Measurements from ENCODE around the gene AFF3.

AFF3 gene

DNA sequence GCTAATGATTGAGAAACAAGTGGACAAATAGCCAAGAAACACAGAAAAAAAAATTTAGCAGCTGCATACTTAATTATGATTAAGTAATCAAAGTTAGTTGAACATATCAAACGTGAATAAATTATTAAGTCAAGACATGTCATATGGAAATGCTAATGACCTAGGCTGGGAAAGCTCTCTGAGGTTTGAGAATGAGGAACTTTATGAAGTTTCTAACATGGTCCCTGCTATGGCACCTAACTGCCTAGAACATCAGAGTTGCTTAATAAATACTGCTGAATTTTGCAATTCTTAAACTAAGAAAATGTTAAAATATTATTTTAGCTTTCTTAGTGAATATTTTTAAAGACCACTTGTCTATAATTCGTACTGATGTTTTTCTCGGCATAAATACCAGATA is 99.8 kb downstream of the AFF3 start:
- Histone ChIP-seq H3K9ac (ENCODE audit: low read length) (no peak overlapping the region), H3K27me3 (ENCODE audit: control insufficient read depth, insufficient read depth, low read length) (no peaks in the 10 kb centered on the region), H3K4me1 (ENCODE audit: control insufficient read depth, insufficient read depth, low read length) (no peaks in the 10 kb centered on the region), H3K36me3 (ENCODE audit: control insufficient read depth, insufficient read depth, low read length) (no peaks in the 10 kb centered on the region), H3K4me3 (ENCODE audit: low read length) (no peak overlapping the region), H3K9me3 (ENCODE audit: control insufficient read depth, low read length) (no peaks in the 10 kb centered on the region)

DNA sequence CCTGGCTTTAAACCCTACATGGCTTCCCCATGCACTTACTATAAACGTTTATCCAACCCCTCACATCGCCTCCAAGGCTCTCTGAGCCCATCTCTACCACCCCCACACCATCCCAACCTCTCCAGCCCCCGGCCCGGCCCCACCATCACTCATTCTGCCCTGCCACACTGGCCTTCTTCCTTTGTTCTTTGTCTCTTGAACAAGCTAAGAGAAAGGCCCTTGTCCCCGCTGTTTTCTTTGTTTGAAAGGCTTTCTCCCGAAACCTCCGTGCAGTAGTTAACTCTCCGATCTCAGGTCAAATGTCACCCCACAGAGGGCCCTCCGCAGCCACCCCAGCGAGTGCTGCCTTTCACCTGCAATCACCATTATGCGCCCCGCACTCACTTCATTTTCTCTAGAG is 100.4 kb downstream of the AFF3 start:
- no peaks in the 10 kb centered on the region for H3K36me3 ChIP-seq (ENCODE audit: control insufficient read depth, insufficient read depth, low read length)
- no peaks in the 10 kb centered on the region for H3K27me3 ChIP-seq (ENCODE audit: control insufficient read depth, insufficient read depth, low read length)
- no peaks in the 10 kb centered on the region for H3K4me1 ChIP-seq (ENCODE audit: control insufficient read depth, insufficient read depth, low read length)
- H3K4me3 ChIP-seq (ENCODE audit: low read length) = no peak overlapping the region
- no peaks in the 10 kb centered on the region for H3K9me3 ChIP-seq (ENCODE audit: control insufficient read depth, low read length)
- H3K9ac ChIP-seq (ENCODE audit: low read length) = no peak overlapping the region

DNA sequence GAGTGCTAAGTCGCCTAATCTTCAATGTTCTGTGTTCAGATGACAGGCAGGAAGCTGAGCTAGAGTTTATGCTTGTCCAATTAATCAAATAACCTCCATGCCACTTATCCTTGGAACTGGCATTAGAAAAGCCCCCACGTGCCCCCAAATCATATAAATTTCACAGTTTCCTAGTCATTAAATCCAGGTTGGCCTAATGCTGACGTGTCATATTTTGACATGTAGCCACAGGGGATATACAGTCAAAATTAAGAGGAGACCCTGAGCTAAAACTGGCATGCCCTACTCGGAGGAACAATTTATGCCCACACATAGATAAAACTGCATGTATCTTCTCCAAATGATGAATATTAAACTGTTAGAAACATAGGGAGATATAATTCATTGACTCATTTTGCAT is 101.0 kb downstream of the AFF3 start:
- H3K4me3 ChIP-seq (ENCODE audit: low read length) = no peak overlapping the region
- H3K9ac ChIP-seq (ENCODE audit: low read length) = no peak overlapping the region
- no peaks in the 10 kb centered on the region for H3K36me3 ChIP-seq (ENCODE audit: control insufficient read depth, insufficient read depth, low read length)
- H3K27me3 ChIP-seq (ENCODE audit: control insufficient read depth, insufficient read depth, low read length) = no peaks in the 10 kb centered on the region
- H3K4me1 ChIP-seq (ENCODE audit: control insufficient read depth, insufficient read depth, low read length) = no peaks in the 10 kb centered on the region
- no peaks in the 10 kb centered on the region for H3K9me3 ChIP-seq (ENCODE audit: control insufficient read depth, low read length)

DNA sequence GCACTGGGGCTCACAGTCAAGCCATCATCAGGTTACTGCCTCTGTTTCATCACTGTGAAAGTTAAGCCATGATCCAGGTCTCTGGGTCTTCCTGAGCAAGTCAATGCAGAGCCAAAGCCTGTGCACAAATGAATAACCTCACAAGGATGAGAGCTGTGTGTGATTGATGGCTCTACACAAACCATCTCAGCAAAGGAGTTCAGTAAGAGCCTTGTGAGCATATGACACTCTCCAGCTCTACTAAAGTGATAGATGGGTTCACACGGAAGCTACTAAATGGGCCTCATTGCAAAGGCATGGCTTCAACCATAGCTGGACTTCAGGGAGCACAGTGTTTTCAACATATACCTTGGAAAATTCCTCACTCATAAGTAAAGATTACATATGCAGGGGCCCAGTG is 101.5 kb downstream of the AFF3 start:
- Histone ChIP-seq H3K9ac (ENCODE audit: low read length) (no peak overlapping the region), H3K4me3 (ENCODE audit: low read length) (no peak overlapping the region), H3K27me3 (ENCODE audit: control insufficient read depth, insufficient read depth, low read length) (no peaks in the 10 kb centered on the region), H3K4me1 (ENCODE audit: control insufficient read depth, insufficient read depth, low read length) (no peaks in the 10 kb centered on the region), H3K36me3 (ENCODE audit: control insufficient read depth, insufficient read depth, low read length) (no peaks in the 10 kb centered on the region), H3K9me3 (ENCODE audit: control insufficient read depth, low read length) (no peaks in the 10 kb centered on the region)

DNA sequence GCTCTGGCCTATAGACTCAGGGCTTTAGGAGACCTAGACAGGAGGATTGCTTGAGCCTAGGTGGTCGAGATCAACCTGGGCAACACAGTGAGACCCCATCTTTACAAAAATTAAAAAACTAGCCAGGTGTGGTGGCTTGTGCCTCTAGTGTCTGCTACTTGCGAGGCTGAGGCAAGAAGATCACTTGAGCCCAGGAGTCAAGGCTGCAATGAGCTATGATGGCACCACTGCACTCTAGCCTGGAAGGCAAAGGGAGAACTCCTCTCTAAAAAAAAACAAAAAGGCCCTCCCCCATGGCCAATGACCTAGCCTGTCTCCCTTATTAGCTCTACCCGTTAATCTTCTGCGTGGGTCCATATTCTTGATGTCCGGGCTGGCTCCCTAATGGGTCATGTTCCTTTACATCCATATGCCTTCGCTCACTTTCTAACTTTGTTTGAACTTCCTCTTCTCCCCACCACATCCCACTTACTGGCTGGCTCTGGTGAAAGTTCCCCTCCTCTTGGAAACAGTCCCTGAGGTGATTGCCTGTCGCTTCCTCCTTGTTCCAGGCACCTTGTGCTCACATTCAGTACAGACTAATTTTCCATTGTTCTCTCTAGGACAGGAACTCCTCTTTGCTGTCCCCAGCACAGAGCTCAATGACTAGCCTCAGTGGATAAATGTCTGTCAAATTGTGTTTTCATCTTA is 103.0 kb downstream of the AFF3 start:
- no peaks in the 10 kb centered on the region for H3K4me1 ChIP-seq (ENCODE audit: control insufficient read depth, insufficient read depth, low read length)
- H3K4me3 ChIP-seq (ENCODE audit: low read length) = no peak overlapping the region
- H3K9ac ChIP-seq (ENCODE audit: low read length) = no peak overlapping the region
- no peaks in the 10 kb centered on the region for H3K27me3 ChIP-seq (ENCODE audit: control insufficient read depth, insufficient read depth, low read length)
- no peaks in the 10 kb centered on the region for H3K9me3 ChIP-seq (ENCODE audit: control insufficient read depth, low read length)
- no peaks in the 10 kb centered on the region for H3K36me3 ChIP-seq (ENCODE audit: control insufficient read depth, insufficient read depth, low read length)

DNA sequence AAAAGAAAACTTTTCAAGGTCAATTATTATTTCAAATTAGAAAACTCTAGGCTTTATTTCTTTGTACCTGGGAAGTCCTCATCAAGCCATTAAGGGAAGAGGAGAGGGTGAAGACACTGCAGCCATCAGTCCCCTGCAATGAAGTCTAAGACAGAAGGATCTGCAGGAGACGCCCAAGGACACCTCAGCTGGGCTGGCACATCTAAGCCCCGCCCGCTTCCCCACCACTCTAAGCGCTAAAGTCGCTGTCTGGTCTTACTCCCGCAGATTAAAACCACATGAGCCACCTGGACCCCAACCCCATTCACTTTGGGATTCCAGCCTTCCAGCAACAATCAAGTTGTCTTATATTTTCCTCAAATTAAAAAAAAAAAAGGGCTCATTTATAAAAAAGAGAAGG is 104.4 kb downstream of the AFF3 start:
- no peaks in the 10 kb centered on the region for H3K4me1 ChIP-seq (ENCODE audit: control insufficient read depth, insufficient read depth, low read length)
- no peak overlapping the region for H3K9ac ChIP-seq (ENCODE audit: low read length)
- H3K9me3 ChIP-seq (ENCODE audit: control insufficient read depth, low read length) = no peaks in the 10 kb centered on the region
- no peaks in the 10 kb centered on the region for H3K27me3 ChIP-seq (ENCODE audit: control insufficient read depth, insufficient read depth, low read length)
- no peaks in the 10 kb centered on the region for H3K36me3 ChIP-seq (ENCODE audit: control insufficient read depth, insufficient read depth, low read length)
- no peak overlapping the region for H3K4me3 ChIP-seq (ENCODE audit: low read length)

DNA sequence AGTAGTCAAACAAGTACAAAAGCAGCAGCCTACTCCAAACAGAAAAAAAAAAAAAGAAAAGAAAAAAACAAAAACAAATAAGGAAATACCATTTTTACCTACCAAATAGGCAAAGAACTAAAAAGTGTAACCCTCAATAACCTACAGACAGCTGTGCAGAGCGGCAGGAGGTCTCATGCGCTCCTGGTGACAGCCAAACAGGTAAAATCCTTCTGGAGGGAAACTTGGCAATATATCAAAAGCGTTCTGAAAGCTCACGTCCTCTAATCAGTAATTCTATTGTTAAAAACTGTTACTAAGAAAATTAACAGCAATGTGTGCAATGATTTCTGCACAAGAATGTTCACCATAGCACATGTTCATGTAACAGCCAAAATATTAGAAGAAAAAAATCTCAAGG is 105.6 kb downstream of the AFF3 start:
- Histone ChIP-seq H3K9me3 (ENCODE audit: control insufficient read depth, low read length) (no peaks in the 10 kb centered on the region), H3K9ac (ENCODE audit: low read length) (no peak overlapping the region), H3K4me1 (ENCODE audit: control insufficient read depth, insufficient read depth, low read length) (no peaks in the 10 kb centered on the region), H3K27me3 (ENCODE audit: control insufficient read depth, insufficient read depth, low read length) (no peaks in the 10 kb centered on the region), H3K4me3 (ENCODE audit: low read length) (no peak overlapping the region), H3K36me3 (ENCODE audit: control insufficient read depth, insufficient read depth, low read length) (no peaks in the 10 kb centered on the region)

DNA sequence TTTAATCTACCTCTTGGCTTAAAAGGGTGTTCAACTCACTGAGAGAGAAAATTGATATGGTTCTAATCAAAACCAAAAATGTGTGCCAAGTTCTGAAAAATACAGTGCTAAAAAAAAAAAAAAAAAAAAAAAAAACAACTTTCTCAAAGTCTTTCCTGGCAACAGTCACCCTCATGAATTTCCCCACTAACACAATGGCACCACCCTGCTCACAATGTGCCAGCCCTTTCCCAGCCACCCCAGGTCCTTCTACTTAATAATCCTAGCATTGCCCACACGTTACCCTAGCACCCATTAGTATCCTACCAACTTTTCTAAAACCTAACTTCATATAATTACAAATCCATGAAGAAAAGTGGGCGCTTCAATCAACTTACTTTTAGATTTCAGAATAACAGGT is 106.4 kb downstream of the AFF3 start:
- H3K36me3 ChIP-seq (ENCODE audit: control insufficient read depth, insufficient read depth, low read length) = no peaks in the 10 kb centered on the region
- no peak overlapping the region for H3K4me3 ChIP-seq (ENCODE audit: low read length)
- no peak overlapping the region for H3K9ac ChIP-seq (ENCODE audit: low read length)
- no peaks in the 10 kb centered on the region for H3K9me3 ChIP-seq (ENCODE audit: control insufficient read depth, low read length)
- H3K27me3 ChIP-seq (ENCODE audit: control insufficient read depth, insufficient read depth, low read length) = no peaks in the 10 kb centered on the region
- H3K4me1 ChIP-seq (ENCODE audit: control insufficient read depth, insufficient read depth, low read length) = peaks cover 5% of the 10 kb centered on the region

DNA sequence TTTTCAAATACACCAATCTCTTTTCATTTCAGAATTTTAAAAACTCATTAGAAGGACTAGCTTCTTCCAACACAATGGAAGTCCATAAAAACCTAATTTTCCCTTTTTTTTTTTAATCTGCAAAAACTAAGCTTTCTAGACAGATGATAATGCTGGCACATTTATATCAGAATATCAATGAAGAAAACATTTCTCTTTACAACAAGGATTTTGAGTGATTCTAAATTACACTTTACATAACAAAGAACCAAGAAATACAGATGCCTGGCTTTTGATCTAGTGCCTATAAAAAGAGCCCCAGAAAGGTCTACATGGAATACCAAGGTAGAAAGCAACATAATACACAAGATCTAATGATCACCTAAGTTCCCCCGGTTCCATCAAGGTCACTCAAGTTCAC is 108.0 kb downstream of the AFF3 start:
- Histone ChIP-seq H3K36me3 (ENCODE audit: control insufficient read depth, insufficient read depth, low read length) (no peaks in the 10 kb centered on the region), H3K9ac (ENCODE audit: low read length) (no peak overlapping the region), H3K27me3 (ENCODE audit: control insufficient read depth, insufficient read depth, low read length) (no peaks in the 10 kb centered on the region), H3K4me1 (ENCODE audit: control insufficient read depth, insufficient read depth, low read length) (peaks cover 5% of the 10 kb centered on the region), H3K4me3 (ENCODE audit: low read length) (no peak overlapping the region), H3K9me3 (ENCODE audit: control insufficient read depth, low read length) (no peaks in the 10 kb centered on the region)

DNA sequence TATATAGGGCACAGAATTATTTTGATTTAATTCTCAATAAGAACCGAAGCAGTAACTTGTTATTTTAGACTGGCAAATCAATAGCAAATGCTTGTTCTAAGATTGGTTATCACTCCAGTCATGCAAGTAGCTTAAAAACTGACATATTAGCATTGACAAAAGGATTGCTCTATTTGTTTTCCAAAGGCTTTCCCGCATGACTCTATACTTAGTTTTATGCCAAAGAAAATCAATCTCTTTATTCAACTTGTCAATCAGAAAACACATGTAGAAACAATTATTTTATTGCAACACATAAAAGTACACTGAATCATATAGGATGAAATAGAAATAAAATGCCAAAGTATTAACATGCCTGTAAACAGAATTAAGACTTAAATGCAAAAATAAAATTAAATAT is 108.4 kb downstream of the AFF3 start:
- H3K27me3 ChIP-seq (ENCODE audit: control insufficient read depth, insufficient read depth, low read length) = no peaks in the 10 kb centered on the region
- no peak overlapping the region for H3K9ac ChIP-seq (ENCODE audit: low read length)
- peaks cover 5% of the 10 kb centered on the region for H3K4me1 ChIP-seq (ENCODE audit: control insufficient read depth, insufficient read depth, low read length)
- H3K4me3 ChIP-seq (ENCODE audit: low read length) = no peak overlapping the region
- H3K36me3 ChIP-seq (ENCODE audit: control insufficient read depth, insufficient read depth, low read length) = no peaks in the 10 kb centered on the region
- no peaks in the 10 kb centered on the region for H3K9me3 ChIP-seq (ENCODE audit: control insufficient read depth, low read length)

DNA sequence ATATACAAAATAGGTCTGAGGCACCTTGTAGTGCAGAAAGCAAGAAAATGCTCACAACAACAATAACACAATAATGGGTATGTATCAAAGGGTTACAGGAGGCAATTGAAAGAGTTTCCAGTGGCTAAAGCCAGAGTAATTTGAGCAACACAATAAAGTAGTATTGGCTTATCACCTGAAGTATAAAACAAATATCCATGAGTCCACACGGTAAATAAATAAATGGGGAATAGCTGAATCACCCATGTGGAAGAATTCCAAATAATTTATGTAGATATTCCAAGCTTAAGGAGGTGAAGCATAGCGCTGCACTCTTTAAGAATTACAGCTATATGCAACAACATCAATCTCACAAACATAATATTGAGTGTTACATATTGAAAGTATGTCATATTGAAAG is 110.8 kb downstream of the AFF3 start:
- H3K9me3 ChIP-seq (ENCODE audit: control insufficient read depth, low read length) = no peaks in the 10 kb centered on the region
- no peaks in the 10 kb centered on the region for H3K36me3 ChIP-seq (ENCODE audit: control insufficient read depth, insufficient read depth, low read length)
- H3K9ac ChIP-seq (ENCODE audit: low read length) = no peak overlapping the region
- H3K27me3 ChIP-seq (ENCODE audit: control insufficient read depth, insufficient read depth, low read length) = no peaks in the 10 kb centered on the region
- no peak overlapping the region for H3K4me3 ChIP-seq (ENCODE audit: low read length)
- H3K4me1 ChIP-seq (ENCODE audit: control insufficient read depth, insufficient read depth, low read length) = peaks cover 5% of the 10 kb centered on the region

DNA sequence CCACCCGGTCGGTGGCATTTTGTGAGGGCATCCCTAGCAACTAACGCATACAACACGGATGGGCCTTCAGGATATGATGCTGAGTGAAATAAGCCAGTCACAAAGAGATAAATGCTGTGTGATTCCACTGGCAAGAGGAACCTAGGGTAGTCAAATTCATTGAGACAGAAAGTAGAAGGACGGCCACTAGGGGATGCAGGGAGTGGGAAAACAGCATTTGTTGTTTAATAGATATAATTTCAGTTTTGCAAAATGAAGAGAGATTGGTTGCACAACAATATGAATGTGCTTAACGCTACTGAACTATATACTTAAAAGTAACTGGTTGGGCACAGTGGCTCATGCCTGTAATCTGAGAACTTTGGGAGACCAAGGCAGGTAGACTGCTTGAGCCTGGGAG is 112.9 kb downstream of the AFF3 start:
- Histone ChIP-seq H3K36me3 (ENCODE audit: control insufficient read depth, insufficient read depth, low read length) (no peaks in the 10 kb centered on the region), H3K4me1 (ENCODE audit: control insufficient read depth, insufficient read depth, low read length) (peaks cover 5% of the 10 kb centered on the region), H3K9me3 (ENCODE audit: control insufficient read depth, low read length) (no peaks in the 10 kb centered on the region), H3K27me3 (ENCODE audit: control insufficient read depth, insufficient read depth, low read length) (no peaks in the 10 kb centered on the region), H3K4me3 (ENCODE audit: low read length) (no peak overlapping the region), H3K9ac (ENCODE audit: low read length) (no peak overlapping the region)

DNA sequence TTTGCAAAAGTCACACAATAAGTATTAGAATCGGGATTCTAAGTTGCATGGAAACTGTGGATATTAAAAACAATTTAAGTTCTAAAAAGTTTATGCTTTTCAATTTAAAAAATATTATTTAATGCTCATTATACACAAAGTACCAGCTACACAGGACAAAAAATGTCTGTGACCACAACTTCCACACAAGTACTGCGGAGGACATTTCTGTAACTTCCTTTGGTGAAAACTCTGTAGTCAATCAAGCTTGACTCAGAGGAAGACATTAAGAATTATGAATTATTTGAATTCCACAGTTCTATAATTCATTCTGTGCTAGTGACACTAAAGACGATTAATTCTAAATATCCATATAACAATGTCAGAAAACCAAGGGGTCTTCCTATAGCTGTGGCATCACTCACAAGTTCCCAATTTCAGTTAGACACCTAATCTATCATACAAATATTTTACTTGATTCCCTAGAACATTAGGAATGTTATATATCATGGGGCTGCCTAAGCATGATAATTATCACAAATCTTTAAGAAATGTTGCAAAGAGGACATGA is 120.5 kb downstream of the AFF3 start:
- Histone ChIP-seq H3K9ac (ENCODE audit: low read length) (no peak overlapping the region), H3K9me3 (ENCODE audit: control insufficient read depth, low read length) (no peaks in the 10 kb centered on the region), H3K4me3 (ENCODE audit: low read length) (no peak overlapping the region), H3K4me1 (ENCODE audit: control insufficient read depth, insufficient read depth, low read length) (no peaks in the 10 kb centered on the region), H3K27me3 (ENCODE audit: control insufficient read depth, insufficient read depth, low read length) (no peaks in the 10 kb centered on the region), H3K36me3 (ENCODE audit: control insufficient read depth, insufficient read depth, low read length) (no peaks in the 10 kb centered on the region)

All from mucosa of stomach (tissue), 1 donor.